Sigmoid colon (tissue), 7 donors: ENCODE results near the gene HOXA6. TPM values are rescaled to one million over a fixed set of nuclear protein-coding genes. Genes with fewer than 3 reads are reported as not detected.

Experiments used
- DNase-seq: peaks from one replicate; pipeline ENCODE4 v3.0.0-alpha.2; 2019
- H3K27ac ChIP-seq, 4 donors: fragments of 200-600 bp; sonication (generic); one replicate each; pipeline ENCODE4 v1.5.1; 2016 to 2019; ENCODE audit warnings: mild to moderate bottlenecking in 1 of 4
- H3K27me3 ChIP-seq, 3 donors: fragments of 200-600 bp; sonication (generic); one replicate each; pipeline ENCODE4 v1.5.1; 2019; ENCODE audit warnings: mild to moderate bottlenecking in 1 of 3
- H3K36me3 ChIP-seq, 4 donors: fragments of 200-600 bp; sonication (generic); one replicate each; pipeline ENCODE4 v1.5.1; 2016 to 2019
- H3K4me1 ChIP-seq, 4 donors: fragments of 200-600 bp; sonication (generic); one replicate each; pipeline ENCODE4 v1.5.1; 2017 to 2019
- H3K4me3 ChIP-seq, 4 donors: fragments of 200-600 bp; sonication (generic); one replicate each; pipeline ENCODE4 v1.5.1; 2017 to 2019; ENCODE audit warnings: mild to moderate bottlenecking in 2 of 4, moderate library complexity in 1 of 4
- H3K9me3 ChIP-seq, 4 donors: fragments of 200-600 bp in 3 of 4; sonication (generic) in 3 of 4; one replicate each; pipeline versions ENCODE4 v1.5.1 to v1.6.1; 2013 to 2019
- CTCF ChIP-seq, 4 experiments: fragments of 450-650 bp in 3 of 4; fragments of 200-600 bp in 1 of 4; IDR thresholded peaks; one replicate each; pipeline ENCODE4 v1.5.1; 2016 to 2019; ENCODE audit warnings: antibody characterized with exemption in 4 of 4, mild to moderate bottlenecking in 3 of 4, moderate library complexity in 2 of 4
- EP300 ChIP-seq, 4 donors: sonication (generic); formaldehyde crosslinking; IDR thresholded peaks; one replicate each; pipeline ENCODE4 v1.6.1; 2017; ENCODE audit warnings: antibody characterized with exemption in 4 of 4
- POLR2A ChIP-seq, 2 donors: fragments of 450-650 bp; IDR thresholded peaks; one replicate each; pipeline ENCODE4 v1.6.1; 2016; ENCODE audit warnings: antibody characterized with exemption in 2 of 2, mild to moderate bottlenecking in 2 of 2, moderate library complexity in 2 of 2
- POLR2AphosphoS5 ChIP-seq, 4 donors: sonication (generic); formaldehyde crosslinking; IDR thresholded peaks; one replicate each; pipeline ENCODE4 v1.6.1; 2017; ENCODE audit warnings: antibody characterized with exemption in 4 of 4
- WGBS, 2 donors: extraction: QIAGEN DNeasy Blood & Tissue Kit; methylation state at CpG; one replicate each; pipeline ENCODE4 v1.1.7; 2013; 5-methylcytosine and 5-hydroxymethylcytosine counted together
- intact Hi-C: fragments of 100-400 bp; cut with DNase I; formaldehyde crosslinking; loops from one replicate; pipeline ENCODE4 v1.15.1; 2023
- polyA plus RNA-seq, 3 donors: library from polyadenylated mRNA; stranded (reverse); fragments of 200-250 nt; gene quantifications; one replicate each; pipeline ENCODE4 v1.2.3, GENCODE V29; 2013
- total RNA-seq, 4 donors: library from RNA; depleted of rRNA; stranded (reverse); fragments of >200 nt; gene quantifications; one replicate each; pipeline ENCODE4 v1.1.0, GENCODE V29; 2016
- donor health status: healthy with polysubstance abuse.
- donor health status: Bipolar disorder and iron deficiency.
- donor health status: healthy.

Gene HOXA6
- total and polyA plus RNA-seq, 7 donors = 1.6 to 10.0 (median 4.5) TPM; not detected in 1

GRCh38 chr7:27143023-27143949 lies 4.3 kb downstream of the HOXA6 start, which contains the start of gene HOXA5:
HOXA5 (minus strand) TSS chr7:27143681; CDS start chr7:27143607, 74 bp downstream.
- Histone ChIP-seq H3K4me3 (peak within 1 kb of the TSS; percentile 30 to 60 (median 55)), H3K36me3 (peaks cover 15 to 43% (median 17%) of the 10 kb centered on the region in 4 donors), H3K4me1 (peaks cover 0 to 43% (median 27%) of the 10 kb centered on the region in 4 donors), H3K27ac (peak within 1 kb of the TSS; percentile 82 to 99 (median 92)), H3K9me3 (no peaks in the 10 kb centered on the region), H3K27me3 (no peaks in the 10 kb centered on the region)
- DNase-seq = peak; percentile 90
- 11 to 44% methylated on average over 86 of the region's 86 CpGs for WGBS, 2 donors
- peak; percentile 62 to 75 (median 68) for TF ChIP-seq CTCF (IDR thresholded peaks at IDR 0.05)
- TF ChIP-seq POLR2AphosphoS5 (IDR thresholded peaks at IDR 0.05) = peak; percentile 86 to 96 (median 90)
- TF ChIP-seq EP300 (IDR thresholded peaks at IDR 0.05) = peak in 2 of 4 donors; percentile 67 to 86
- peak; percentile 28 to 60 for TF ChIP-seq POLR2A (IDR thresholded peaks at IDR 0.05)
- intact Hi-C loops = loop anchor here (2.0 kb wide), 1 partner anchor 288 kb away; no protein-coding TSS in a partner anchor

GRCh38 chr7:27142580-27143022 lies 5.0 kb downstream of the HOXA6 start:
- peaks cover 0 to 42% (median 25%) of the 10 kb centered on the region in 4 donors for H3K4me1 ChIP-seq
- intact Hi-C loops = loop anchor here (2.0 kb wide), 1 partner anchor 288 kb away; no protein-coding TSS in a partner anchor
- peaks cover 15 to 43% (median 17%) of the 10 kb centered on the region in 4 donors for H3K36me3 ChIP-seq
- peak overlapping the region; percentile 82 to 99 (median 92) for H3K27ac ChIP-seq
- WGBS, 2 donors = 8 to 50% methylated on average over 29 of the region's 29 CpGs
- peak overlapping the region; percentile 30 to 60 (median 55) for H3K4me3 ChIP-seq
- no peaks in the 10 kb centered on the region for H3K27me3 ChIP-seq
- no peaks in the 10 kb centered on the region for H3K9me3 ChIP-seq
- TF ChIP-seq EP300 (IDR thresholded peaks at IDR 0.05) (no peak), POLR2A (IDR thresholded peaks at IDR 0.05) (no peak)
- no peak for DNase-seq

- DNase-seq = no peak
Observed at GRCh38 chr7:27141923-27142579, 5.5 kb downstream of the HOXA6 start.

GRCh38 chr7:27141137-27141922 lies 6.2 kb downstream of the HOXA6 start:
- TF ChIP-seq EP300 (IDR thresholded peaks at IDR 0.05) (no peak), POLR2AphosphoS5 (IDR thresholded peaks at IDR 0.05) (no peak), CTCF (IDR thresholded peaks at IDR 0.05) (no peak), POLR2A (IDR thresholded peaks at IDR 0.05) (no peak)
- DNase-seq = no peak
- Histone ChIP-seq H3K27ac (peak overlapping the region; percentile 82 to 99 (median 92)), H3K4me1 (peaks cover 0 to 41% (median 23%) of the 10 kb centered on the region in 4 donors), H3K4me3 (peak overlapping the region in 3 of 4 donors; percentile 52 to 60 (median 58)), H3K9me3 (no peaks in the 10 kb centered on the region), H3K36me3 (peaks cover 15 to 43% (median 17%) of the 10 kb centered on the region in 4 donors), H3K27me3 (no peaks in the 10 kb centered on the region)
- 14 to 64% methylated on average over 18 of the region's 18 CpGs for WGBS, 2 donors
- intact Hi-C loops = no loop called here

More at GRCh38 chr7:27141923-27142579, 5.5 kb downstream of the HOXA6 start:
- TF ChIP-seq POLR2AphosphoS5 (IDR thresholded peaks at IDR 0.05) (peak in 1 of 4 donors; percentile 9), POLR2A (IDR thresholded peaks at IDR 0.05) (no peak), CTCF (IDR thresholded peaks at IDR 0.05) (peak in 1 of 4 experiments; percentile 7)
- Histone ChIP-seq H3K4me3 (peak overlapping the region; percentile 30 to 60 (median 55)), H3K4me1 (peaks cover 0 to 42% (median 23%) of the 10 kb centered on the region in 4 donors), H3K27me3 (no peaks in the 10 kb centered on the region), H3K27ac (peak overlapping the region; percentile 82 to 99 (median 92)), H3K9me3 (no peaks in the 10 kb centered on the region), H3K36me3 (peaks cover 15 to 43% (median 17%) of the 10 kb centered on the region in 4 donors)
- WGBS, 2 donors = 11 to 54% methylated on average over 30 of the region's 30 CpGs
- intact Hi-C loops = loop anchor here (2.0 kb wide), 1 partner anchor 287 kb away; no protein-coding TSS in a partner anchor
